GM13977 (cell line): ENCODE data around the gene GJC2.

Source experiments
- DNase-seq: peaks from one replicate; pipeline ENCODE4 v3.0.0; 2012; ENCODE audit warnings: low spot score
- in situ Hi-C: fragments of 300-500 bp; cut with MboI; formaldehyde crosslinking; loops from one replicate; pipeline ENCODE4 v1.12.0; 2022; ENCODE audit warnings: low sequenced_read_pairs, low pct_unique_long_range_greater_than_20kb, mixed read lengths, inconsistent platforms; ENCODE audit not compliant: unreplicated experiment
- TF ChIP-seq, protein P1 (sequence below): IDR thresholded peaks from 2 replicates; pipeline ENCODE4 v1.5.1; 2012; ENCODE audit warnings: mild to moderate bottlenecking, control low read depth; ENCODE audit not compliant: insufficient read depth; ENCODE audit errors: extremely low read depth, missing control alignments

Gene GJC2

GRCh38 chr1:228197555-228198147 is 47.9 kb downstream of the GJC2 start:
- in situ Hi-C loops = no loop called here
- DNase-seq = no peak
- TF ChIP-seq, protein P1, sequence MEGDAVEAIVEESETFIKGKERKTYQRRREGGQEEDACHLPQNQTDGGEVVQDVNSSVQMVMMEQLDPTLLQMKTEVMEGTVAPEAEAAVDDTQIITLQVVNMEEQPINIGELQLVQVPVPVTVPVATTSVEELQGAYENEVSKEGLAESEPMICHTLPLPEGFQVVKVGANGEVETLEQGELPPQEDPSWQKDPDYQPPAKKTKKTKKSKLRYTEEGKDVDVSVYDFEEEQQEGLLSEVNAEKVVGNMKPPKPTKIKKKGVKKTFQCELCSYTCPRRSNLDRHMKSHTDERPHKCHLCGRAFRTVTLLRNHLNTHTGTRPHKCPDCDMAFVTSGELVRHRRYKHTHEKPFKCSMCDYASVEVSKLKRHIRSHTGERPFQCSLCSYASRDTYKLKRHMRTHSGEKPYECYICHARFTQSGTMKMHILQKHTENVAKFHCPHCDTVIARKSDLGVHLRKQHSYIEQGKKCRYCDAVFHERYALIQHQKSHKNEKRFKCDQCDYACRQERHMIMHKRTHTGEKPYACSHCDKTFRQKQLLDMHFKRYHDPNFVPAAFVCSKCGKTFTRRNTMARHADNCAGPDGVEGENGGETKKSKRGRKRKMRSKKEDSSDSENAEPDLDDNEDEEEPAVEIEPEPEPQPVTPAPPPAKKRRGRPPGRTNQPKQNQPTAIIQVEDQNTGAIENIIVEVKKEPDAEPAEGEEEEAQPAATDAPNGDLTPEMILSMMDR = no peak

GRCh38 chr1:228198977-228199590 is 49.4 kb downstream of the GJC2 start:
- no peak for DNase-seq
- TF ChIP-seq, protein P1 = no peak
- in situ Hi-C loops = no loop called here

- TF ChIP-seq, protein P1 = no peak
- DNase-seq = no peak
- in situ Hi-C loops = no loop called here
These were observed 55.2 kb downstream of the GJC2 start for GRCh38 chr1:228204958-228205357.

DNA sequence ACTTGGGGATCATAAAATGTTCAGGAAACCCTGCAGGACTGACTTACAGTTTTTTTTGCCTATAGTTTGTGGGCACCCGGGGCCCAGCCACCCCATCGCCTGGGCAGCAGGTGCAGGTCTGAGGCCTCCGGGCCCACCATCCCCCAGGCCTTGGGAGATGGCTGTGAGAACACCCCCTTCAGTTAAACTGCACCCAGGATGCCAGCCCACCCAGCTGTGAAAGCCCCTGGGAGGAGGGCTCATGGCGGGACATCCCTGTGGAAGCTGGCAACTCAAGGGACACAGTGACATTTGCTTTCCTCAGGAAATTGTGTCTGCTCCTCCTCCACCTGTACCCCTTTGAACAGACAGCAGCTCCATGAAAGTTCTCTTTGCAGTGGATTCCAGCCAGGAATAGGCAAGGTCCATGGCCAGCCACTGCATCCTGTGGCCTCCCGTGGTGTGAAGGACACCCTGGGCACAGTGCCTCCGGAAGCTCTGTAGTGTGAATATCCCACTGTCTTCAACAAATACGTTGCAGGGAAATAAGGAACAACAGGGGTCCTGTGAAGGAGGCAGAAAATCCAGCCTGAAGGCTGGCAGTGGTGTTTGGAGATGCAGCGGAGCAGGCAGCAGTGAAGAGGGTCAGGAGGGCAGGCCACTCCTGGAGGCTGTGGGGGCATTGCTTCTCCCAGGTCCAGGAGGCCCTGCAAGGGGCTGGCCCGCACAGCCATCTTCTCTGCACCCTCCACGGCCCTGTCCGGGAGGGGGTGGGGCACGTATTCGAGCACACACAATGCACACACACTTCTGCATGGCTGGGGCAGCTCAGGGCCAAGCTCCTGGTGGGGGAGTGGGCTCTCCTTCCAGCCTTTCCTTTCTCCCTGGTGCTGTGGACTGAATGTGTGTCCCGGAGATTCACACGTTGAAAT is 56.1 kb downstream of the GJC2 start:
- DNase-seq = no peak
- TF ChIP-seq, protein P1 = no peak
- in situ Hi-C loops = no loop called here

DNA sequence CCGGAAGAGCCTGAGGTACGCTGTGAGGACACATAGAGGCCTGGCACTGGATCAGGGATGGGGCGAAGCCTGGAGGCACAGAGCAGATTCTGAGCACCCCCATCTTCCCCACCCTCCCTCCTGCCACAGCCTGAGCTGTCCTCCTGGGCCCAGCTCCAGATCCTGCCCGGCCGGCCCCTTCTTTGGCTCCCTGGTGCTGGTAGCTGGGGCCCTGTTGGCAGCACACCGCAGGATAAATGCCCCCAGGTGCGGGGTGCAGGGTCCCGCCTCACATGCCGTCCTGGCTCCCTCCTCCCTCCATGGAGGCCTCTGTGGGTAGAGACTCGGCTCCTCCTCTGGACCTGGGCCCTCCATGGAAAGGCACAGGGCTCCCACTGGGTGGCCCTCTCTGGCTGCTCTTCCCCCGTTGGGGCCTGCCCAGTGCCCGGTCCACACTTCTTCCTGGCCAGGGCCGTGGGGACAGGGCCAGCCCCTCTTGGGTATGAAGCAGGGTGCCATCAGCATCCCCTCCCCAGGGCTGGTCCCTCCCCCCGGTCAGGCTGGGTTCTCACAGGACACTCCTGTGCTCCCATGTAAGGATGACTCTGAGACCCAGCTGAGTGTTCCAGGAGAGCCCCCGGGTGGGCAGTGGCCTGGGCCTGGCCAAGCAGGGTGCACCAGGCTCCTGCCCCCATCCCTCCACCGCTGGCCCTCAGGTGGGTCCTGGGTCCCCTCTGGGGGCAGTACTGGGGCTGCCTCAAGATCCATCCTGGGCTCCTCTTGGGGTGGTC is 57.0 kb downstream of the GJC2 start:
- in situ Hi-C loops = no loop called here
- DNase-seq = no peak
- TF ChIP-seq, protein P1 = no peak

DNA sequence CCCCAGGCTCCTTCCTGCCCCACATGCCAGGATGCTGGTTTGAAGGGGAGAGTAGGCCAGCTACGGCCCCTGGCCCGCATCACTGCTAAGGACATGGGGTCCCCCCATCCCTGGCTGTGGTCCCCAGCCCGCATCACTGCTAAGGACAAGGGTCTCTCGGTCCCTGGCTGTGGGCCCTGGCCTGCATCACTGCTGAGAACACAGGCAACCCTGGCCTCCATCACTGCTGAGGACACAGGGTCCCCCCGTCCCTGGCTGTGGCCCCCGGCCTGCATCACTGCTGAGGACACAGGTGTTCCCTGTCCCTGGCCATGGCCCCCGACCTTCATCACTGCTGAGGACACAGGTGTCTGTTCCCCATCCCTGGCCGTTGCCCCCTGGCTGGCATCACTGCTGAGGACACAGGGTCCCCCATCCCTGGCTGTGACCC is 57.7 kb downstream of the GJC2 start:
- in situ Hi-C loops = no loop called here
- no peak for DNase-seq
- TF ChIP-seq, protein P1 = no peak
